Activated CD4-positive, alpha-beta T cell treated with anti-CD3 and anti-CD28 coated beads for 4 hours (primary cell): ENCODE results near the gene BRINP3.

Experiments used
- DNase-seq, 2 donors: peaks; one replicate each; pipeline ENCODE4 v3.0.0-alpha.2; 2020

BRINP3 gene

DNA sequence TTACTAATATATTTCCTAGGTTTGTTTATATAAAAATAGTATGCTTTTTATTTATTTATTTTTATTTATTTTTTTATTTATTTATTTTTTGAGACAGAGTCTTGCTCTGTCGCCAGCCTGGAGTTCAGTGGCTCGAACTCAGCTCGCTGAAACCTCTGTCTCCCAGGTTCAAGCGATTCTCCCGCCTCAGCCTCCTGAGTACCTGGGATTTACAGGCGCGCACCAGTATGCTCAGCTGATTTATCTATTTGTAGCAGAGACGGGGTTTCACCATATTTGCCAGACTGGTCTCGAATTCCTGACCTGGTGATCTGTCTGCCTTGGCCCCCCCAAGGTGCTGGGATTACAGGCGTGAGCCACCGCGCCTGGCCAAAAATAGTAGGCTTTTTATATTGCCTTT is 33.2 kb downstream of the BRINP3 start:
- no peak for DNase-seq

- DNase-seq = no peak
Measured at GRCh38 chr1:190439447-190439846, 38.2 kb downstream of the BRINP3 start.

- DNase-seq = no peak
Measured at GRCh38 chr1:190436615-190437014, 41.0 kb downstream of the BRINP3 start.

DNA sequence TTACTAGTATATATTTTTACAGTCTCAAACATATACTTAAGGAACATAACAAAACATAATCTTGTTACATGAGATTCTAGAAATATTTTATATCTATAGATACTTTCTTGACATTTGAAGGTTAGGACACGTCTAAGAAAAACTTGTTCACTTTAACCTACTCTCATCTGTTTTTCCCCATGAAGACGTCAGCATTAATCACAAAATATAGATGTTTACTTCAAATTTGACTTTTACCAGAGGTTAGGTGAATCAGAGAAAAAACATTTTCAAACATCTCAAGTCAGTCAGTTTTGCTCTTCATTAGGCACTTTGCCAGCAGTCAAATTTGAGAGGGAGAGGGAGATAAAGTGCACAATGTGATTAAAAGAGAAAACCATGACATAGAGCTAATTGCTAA is 47.7 kb downstream of the BRINP3 start:
- DNase-seq = no peak

DNA sequence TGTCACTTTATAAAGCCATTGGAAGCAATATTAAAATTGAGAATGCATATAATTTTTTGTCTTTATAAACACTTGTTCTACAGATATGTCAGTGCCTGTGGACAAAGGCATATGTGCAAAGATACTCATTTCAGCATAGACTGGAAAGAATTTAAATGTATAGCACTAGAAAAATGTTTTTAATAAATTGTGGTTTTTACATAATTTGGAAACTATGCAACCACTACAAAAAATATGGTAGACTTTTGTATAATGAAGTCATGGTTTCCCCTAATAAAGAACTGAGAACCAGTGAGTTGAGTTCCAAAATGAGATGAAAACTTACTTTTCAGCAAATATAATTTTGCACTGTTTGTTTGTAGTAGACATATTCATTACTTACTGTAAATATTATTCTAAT is 48.5 kb downstream of the BRINP3 start:
- no peak for DNase-seq

DNA sequence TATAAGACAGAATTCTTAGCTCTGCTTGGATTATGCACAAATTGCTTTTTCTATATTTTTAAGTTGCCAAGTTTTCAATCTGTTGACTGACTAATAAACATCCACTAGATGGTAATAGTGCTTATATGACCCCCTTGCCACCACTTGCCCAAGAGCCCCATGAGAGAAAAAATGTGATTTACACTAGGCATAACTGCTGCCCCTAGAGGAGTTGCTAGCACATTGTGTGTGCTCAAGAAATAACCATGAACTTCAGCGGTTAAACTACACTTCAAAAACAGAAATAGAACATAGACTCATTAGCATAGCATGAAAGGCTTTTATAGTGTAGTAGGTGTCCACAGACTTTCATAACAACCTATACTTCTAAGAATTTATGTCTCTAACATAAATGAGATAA is 61.4 kb downstream of the BRINP3 start:
- no peak for DNase-seq

DNA sequence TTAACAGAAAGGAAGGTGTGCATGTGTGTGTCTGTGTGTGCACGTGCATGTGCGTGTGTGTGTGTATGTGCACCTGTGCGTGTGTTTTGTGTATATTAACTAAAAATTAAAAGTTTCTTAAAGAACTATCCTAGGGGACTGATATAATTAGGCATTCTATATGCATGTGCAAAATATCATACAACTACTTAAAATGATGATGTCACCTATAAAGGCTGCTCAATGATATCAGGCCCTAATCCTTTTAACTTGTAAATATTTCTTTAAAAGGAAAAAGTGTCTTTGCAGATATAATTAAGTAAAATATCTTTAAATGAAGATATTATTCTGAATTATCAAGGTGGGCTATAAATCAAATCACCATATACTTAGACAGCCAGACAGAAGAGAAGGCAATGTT is 64.5 kb downstream of the BRINP3 start:
- DNase-seq = no peak

GRCh38 chr1:190403402-190403801 is 74.3 kb downstream of the BRINP3 start:
- DNase-seq = no peak

- DNase-seq = no peak
Measured at GRCh38 chr1:190399233-190399632, 78.4 kb downstream of the BRINP3 start.

DNA sequence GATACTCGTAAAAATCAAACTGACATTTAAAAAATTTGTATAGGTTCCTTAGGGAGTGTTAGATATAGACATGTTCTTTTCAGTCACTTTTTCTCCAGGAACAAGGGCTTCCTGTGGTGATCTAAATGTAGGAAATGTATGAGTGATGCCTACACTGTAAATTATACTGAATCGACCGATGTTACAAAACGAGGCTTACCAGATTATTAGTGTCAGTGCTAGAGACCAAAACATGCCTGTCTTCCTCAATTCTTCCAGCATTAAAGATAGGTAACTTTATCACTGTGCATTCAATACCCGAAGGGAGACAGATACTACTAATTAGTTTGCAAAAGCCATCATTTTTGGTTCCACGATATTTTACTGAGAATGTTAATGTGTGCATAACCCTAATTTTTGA is 86.1 kb downstream of the BRINP3 start:
- no peak for DNase-seq

DNA sequence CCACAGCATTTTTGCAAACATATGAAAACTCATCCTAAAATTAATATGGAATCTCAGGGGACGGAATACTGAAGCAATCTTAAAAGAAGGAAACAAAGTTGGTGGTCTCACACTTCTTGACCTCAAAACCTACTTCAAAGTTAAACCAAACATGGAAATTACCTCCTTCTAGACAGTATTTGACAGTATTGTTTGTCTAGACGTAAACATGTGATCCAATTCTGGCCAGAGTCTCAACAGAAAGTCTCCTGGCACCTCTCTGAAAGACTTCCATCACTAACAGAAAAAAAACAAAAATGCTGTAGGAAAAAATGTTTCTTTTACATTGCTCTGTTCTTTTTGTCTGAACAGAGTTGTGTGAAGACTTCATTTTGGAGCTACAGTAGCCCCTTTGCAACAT is 99.7 kb downstream of the BRINP3 start:
- DNase-seq = no peak

DNA sequence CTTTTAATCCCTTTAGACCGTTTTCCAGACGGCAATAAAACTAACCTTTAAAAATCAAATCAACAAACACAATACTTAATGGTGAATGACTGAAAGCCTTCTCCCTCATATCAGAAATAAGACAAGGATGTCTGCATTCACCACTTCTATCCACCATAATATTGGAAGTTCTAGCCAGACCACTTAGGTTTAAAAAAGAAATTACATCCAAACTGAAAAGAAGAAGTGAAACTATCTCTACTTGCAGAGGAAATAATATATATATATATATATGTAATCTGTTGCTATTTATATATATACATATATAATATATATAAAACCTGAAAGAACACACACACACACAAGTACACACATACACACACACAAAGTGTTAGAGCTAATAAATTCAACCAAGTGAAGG is 100.4 kb downstream of the BRINP3 start:
- DNase-seq = no peak

- DNase-seq = no peak
Measured at GRCh38 chr1:190376044-190376443, 101.6 kb downstream of the BRINP3 start.

- DNase-seq = no peak
Measured at GRCh38 chr1:190373705-190374336, 103.8 kb downstream of the BRINP3 start.

DNA sequence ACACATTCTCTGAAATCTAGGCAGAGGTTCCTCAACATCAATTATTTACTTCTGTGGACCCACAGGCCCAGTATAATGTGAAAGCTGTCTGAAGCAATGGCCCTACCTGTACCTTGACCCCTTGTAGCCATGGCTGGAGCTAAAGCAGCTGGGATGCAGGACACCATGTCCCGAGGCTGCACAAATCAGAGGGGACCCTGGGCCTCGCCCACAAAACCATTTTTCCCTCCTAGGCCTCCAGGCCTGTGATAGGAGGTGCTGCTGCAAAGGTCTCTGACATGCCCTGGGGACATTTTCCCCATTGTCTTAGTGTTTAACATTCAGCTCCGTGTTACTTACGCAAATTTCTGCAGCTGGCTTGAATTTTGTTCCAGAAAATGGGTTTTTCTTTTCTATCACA is 110.5 kb downstream of the BRINP3 start:
- no peak for DNase-seq

- no peak for DNase-seq
Measured at GRCh38 chr1:190365283-190365682, 112.4 kb downstream of the BRINP3 start.

- no peak for DNase-seq
Measured at GRCh38 chr1:190353538-190354101, 124.0 kb downstream of the BRINP3 start.

- DNase-seq = no peak
Measured at GRCh38 chr1:190344454-190344853, 133.2 kb downstream of the BRINP3 start.

GRCh38 chr1:190338829-190339228 is 138.8 kb downstream of the BRINP3 start:
- DNase-seq = no peak

GRCh38 chr1:190328871-190329270 is 148.8 kb downstream of the BRINP3 start:
- DNase-seq = no peak

- DNase-seq = no peak
Measured at GRCh38 chr1:190328361-190328760, 149.3 kb downstream of the BRINP3 start.

- no peak for DNase-seq
Measured at GRCh38 chr1:190327271-190327670, 150.4 kb downstream of the BRINP3 start.

GRCh38 chr1:190323530-190323929 is 154.1 kb downstream of the BRINP3 start:
- DNase-seq = no peak

- DNase-seq = no peak
Measured at GRCh38 chr1:190322274-190322673, 155.4 kb downstream of the BRINP3 start.

- DNase-seq = no peak
Measured at GRCh38 chr1:190320952-190321351, 156.7 kb downstream of the BRINP3 start.
